Liver (tissue), 9 donors: ENCODE results near the gene FGD4. TPM values are rescaled to one million over a fixed set of nuclear protein-coding genes. Genes with fewer than 3 reads are reported as not detected.
"Not testable (repeated sequence)": the region's sequence is repeated elsewhere in the genome, so short reads cannot be mapped to it uniquely, and the experiment has no call there.

Experiments
- DNase-seq: peaks from one replicate; pipeline ENCODE4 v3.0.0-alpha.2; 2017; ENCODE audit warnings: low spot score
- H3K27ac ChIP-seq, 2 donors: one replicate each; pipeline ENCODE4 v1.7.0; 2013; ENCODE audit warnings: inconsistent platforms in 2 of 2, low read length in 2 of 2, control low read depth in 1 of 2, low read depth in 1 of 2, mild to moderate bottlenecking in 1 of 2
- H3K27me3 ChIP-seq, 4 donors: one replicate each; pipeline versions ENCODE4 v1.6.1 to v1.7.0; 2013; ENCODE audit warnings: low read length in 3 of 4, inconsistent platforms in 1 of 4, mild to moderate bottlenecking in 1 of 4, moderate library complexity in 1 of 4; ENCODE audit not compliant: control insufficient read depth in 4 of 4, insufficient read depth in 4 of 4
- H3K36me3 ChIP-seq, 4 donors: one replicate each; pipeline versions ENCODE4 v1.6.1 to v1.7.0; 2013; ENCODE audit warnings: low read length in 3 of 4, mild to moderate bottlenecking in 3 of 4, low read depth in 1 of 4, moderate library complexity in 1 of 4; ENCODE audit not compliant: control insufficient read depth in 4 of 4, insufficient read depth in 3 of 4
- H3K4me1 ChIP-seq, 4 donors: one replicate each; pipeline versions ENCODE4 v1.6.1 to v1.7.0; 2013; ENCODE audit warnings: low read length in 3 of 4, mild to moderate bottlenecking in 3 of 4, moderate library complexity in 1 of 4; ENCODE audit not compliant: control insufficient read depth in 4 of 4, insufficient read depth in 4 of 4
- H3K4me3 ChIP-seq, 3 donors: one replicate each; pipeline versions ENCODE4 v1.6.1 to v1.7.0; 2013; ENCODE audit warnings: low read length in 3 of 3, control low read depth in 1 of 3, low read depth in 1 of 3, mild to moderate bottlenecking in 1 of 3
- H3K9ac ChIP-seq, 2 donors: one replicate each; pipeline ENCODE4 v1.7.0; 2013; ENCODE audit warnings: low read length in 2 of 2, mild to moderate bottlenecking in 2 of 2, moderate library complexity in 2 of 2, control low read depth in 1 of 2, low read depth in 1 of 2
- H3K9me3 ChIP-seq, 4 donors: one replicate each; pipeline versions ENCODE4 v1.6.1 to v1.7.0; 2013; ENCODE audit warnings: low read length in 3 of 4; ENCODE audit not compliant: control insufficient read depth in 4 of 4
- ATF3 ChIP-seq: IDR thresholded peaks from 2 replicates; pipeline ENCODE4 v1.6.1; 2016; ENCODE audit warnings: antibody characterized with exemption
- CTCF ChIP-seq: fragments of 150-350 bp; IDR thresholded peaks from 2 replicates; pipeline ENCODE4 v1.5.1; 2017; ENCODE audit warnings: improper control_type of control experiment, low read depth, low read length; ENCODE audit not compliant: missing input control
- EGR1 ChIP-seq, 2 donors: IDR thresholded peaks; 2 replicates each; pipeline ENCODE4 v1.6.1; 2016 to 2018; ENCODE audit warnings: antibody characterized with exemption in 2 of 2, low read depth in 2 of 2
- FOXA2 ChIP-seq: IDR thresholded peaks from 2 replicates; pipeline ENCODE4 v1.6.1; 2016; ENCODE audit warnings: antibody characterized with exemption
- HNF4A ChIP-seq, 2 donors: conservative IDR thresholded peaks; 2 replicates each; pipeline ENCODE4 v1.6.1; 2016; ENCODE audit warnings: antibody characterized with exemption in 2 of 2, mild to moderate bottlenecking in 2 of 2
- NR2F2 ChIP-seq: IDR thresholded peaks from 2 replicates; pipeline ENCODE4 v1.6.1; 2016; ENCODE audit warnings: antibody characterized with exemption
- REST ChIP-seq: IDR thresholded peaks from 2 replicates; pipeline ENCODE4 v1.6.1; 2016; ENCODE audit warnings: antibody characterized with exemption, mild to moderate bottlenecking
- SP1 ChIP-seq: IDR thresholded peaks from 2 replicates; pipeline ENCODE4 v1.6.1; 2018; ENCODE audit warnings: antibody characterized with exemption, mild to moderate bottlenecking
- WGBS: extraction: QIAGEN DNeasy Blood & Tissue Kit; methylation state at CpG from one replicate; pipeline ENCODE4 v1.1.7; 2013; 5-methylcytosine and 5-hydroxymethylcytosine counted together
- polyA plus RNA-seq, 2 donors: library from polyadenylated mRNA; stranded (reverse) in 1 of 2; unstranded in 1 of 2; fragments of 200-250 nt in 1 of 2; fragments of >200 nt in 1 of 2; fragmentation: Nextera tagmentation in 1 of 2; extraction: Ambion mirVana in 1 of 2; gene quantifications; one replicate each; pipeline versions ENCODE4 v1.2.1 to v1.2.3, GENCODE V29; 2013 to 2015
- total RNA-seq, 2 donors: library from RNA; depleted of rRNA; stranded (reverse); fragments of >200 nt; gene quantifications; one replicate each; pipeline ENCODE4 v1.2.3, GENCODE V29; 2014
- donor health status: healthy.
- donor health status: healthy.
- donor health status: healthy.
- donor health status: healthy.
- donor health status: healthy.

The FGD4 gene
- total and polyA plus RNA-seq, 4 donors = 3.8 to 26.4 (median 9.0) TPM

- DNase-seq = no peak
Observed at GRCh38 chr12:32559434-32559833, 160.1 kb downstream of the FGD4 start.

DNA sequence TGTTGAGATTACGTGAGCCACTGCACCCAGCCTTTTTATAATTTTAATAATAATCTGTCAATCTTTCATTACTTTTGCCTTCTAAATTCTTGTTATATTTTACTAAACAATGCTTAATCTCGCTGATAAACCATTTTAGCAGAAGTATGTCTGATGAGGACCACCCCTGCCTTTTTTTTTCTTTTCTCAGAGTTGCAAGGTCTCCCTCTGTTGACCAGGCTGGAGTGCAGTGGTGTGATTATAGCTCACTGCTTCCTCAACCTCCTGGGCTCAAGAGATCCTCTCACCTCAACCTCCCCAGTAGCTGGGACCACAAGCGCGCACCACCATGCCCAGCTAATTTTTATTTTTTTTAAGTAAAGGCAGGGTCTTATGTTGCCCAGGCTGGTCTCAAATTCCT lies 161.2 kb downstream of the FGD4 start:
- Histone ChIP-seq H3K9me3 (no peaks in the 10 kb centered on the region), H3K4me1 (peaks cover 3 to 28% (median 20%) of the 10 kb centered on the region in 4 donors), H3K9ac (no peak overlapping the region), H3K27ac (no peak overlapping the region), H3K4me3 (no peak overlapping the region), H3K27me3 (no peaks in the 10 kb centered on the region), H3K36me3 (peaks cover 0 to 10% (median 2%) of the 10 kb centered on the region in 4 donors)
- DNase-seq = no peak
- no peak for TF ChIP-seq HNF4A (conservative IDR thresholded peaks at IDR 0.05)
- no peak for TF ChIP-seq ATF3
- no peak for TF ChIP-seq EGR1 (IDR thresholded peaks at IDR 0.05; ENCODE audit: low read depth in 2 of 2)
- 96% methylated on average over 4 of the region's 4 CpGs for WGBS

More at GRCh38 chr12:32559434-32559833, 160.1 kb downstream of the FGD4 start:
- H3K36me3 ChIP-seq = peaks cover 0 to 6% (median 2%) of the 10 kb centered on the region in 4 donors
- 22% methylated on average over 3 of the region's 3 CpGs for WGBS
- H3K9me3 ChIP-seq = no peaks in the 10 kb centered on the region
- no peak overlapping the region for H3K4me3 ChIP-seq
- no peaks in the 10 kb centered on the region for H3K27me3 ChIP-seq
- H3K9ac ChIP-seq = peak overlapping the region in 1 of 2 donors; percentile 8
- peaks cover 3 to 28% (median 20%) of the 10 kb centered on the region in 4 donors for H3K4me1 ChIP-seq
- H3K27ac ChIP-seq = peak overlapping the region; percentile 73 to 93
- peak; percentile 20 for TF ChIP-seq NR2F2
- no peak for TF ChIP-seq CTCF
- TF ChIP-seq HNF4A (conservative IDR thresholded peaks at IDR 0.05) = peak in 1 of 2 donors; percentile 7
- TF ChIP-seq FOXA2 = peak; percentile 63

GRCh38 chr12:32561931-32562341 lies 162.6 kb downstream of the FGD4 start:
- peak; percentile 39 for TF ChIP-seq REST
- no peak for TF ChIP-seq SP1
- DNase-seq = no peak
- WGBS = 86% methylated on average over 11 of the region's 11 CpGs
- Histone ChIP-seq H3K27me3 (no peaks in the 10 kb centered on the region), H3K27ac (peak overlapping the region in 1 of 2 donors; percentile 40), H3K4me3 (no peak overlapping the region), H3K4me1 (peaks cover 3 to 28% (median 20%) of the 10 kb centered on the region in 4 donors), H3K9ac (no peak overlapping the region), H3K9me3 (no peaks in the 10 kb centered on the region), H3K36me3 (peaks cover 0 to 10% (median 2%) of the 10 kb centered on the region in 4 donors)

DNA sequence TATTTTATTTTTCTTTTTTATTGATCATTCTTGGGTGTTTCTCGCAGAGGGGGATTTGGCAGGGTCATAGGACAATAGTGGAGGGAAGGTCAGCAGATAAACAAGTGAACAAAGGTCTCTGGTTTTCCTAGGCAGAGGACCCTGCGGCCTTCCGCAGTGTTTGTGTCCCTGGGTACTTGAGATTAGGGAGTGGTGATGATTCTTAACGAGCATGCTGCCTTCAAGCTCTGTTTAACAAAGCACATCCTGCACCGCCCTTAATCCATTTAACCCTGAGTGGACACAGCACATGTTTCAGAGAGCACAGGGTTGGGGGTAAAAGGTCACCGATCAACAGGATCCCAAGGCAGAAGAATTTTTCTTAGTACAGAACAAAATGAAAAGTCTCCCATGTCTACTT lies 163.1 kb downstream of the FGD4 start:
- H3K4me3 ChIP-seq, H3K27me3 ChIP-seq, H3K9me3 ChIP-seq, H3K27ac ChIP-seq, H3K9ac ChIP-seq, DNase-seq: not testable (repeated sequence)
- H3K36me3 ChIP-seq = peaks cover 0 to 10% (median 2%) of the 10 kb centered on the region in 4 donors
- peaks cover 3 to 28% (median 22%) of the 10 kb centered on the region in 4 donors for H3K4me1 ChIP-seq
- 41% methylated on average over 5 of the region's 6 CpGs for WGBS
